Measurements from ENCODE around the gene RAPGEF4. TPM values are rescaled to one million over a fixed set of nuclear protein-coding genes. Genes with fewer than 3 reads are reported as not detected.
A peak's percentile ranks its signal among the peaks of the same experiment; 100 is the strongest.

The RAPGEF4 gene
- polyA plus RNA-seq, 4 donors, result 5.8 to 13.0 (median 9.6) TPM

- no peak for DNase-seq (ENCODE audit: low read depth in 4 of 4, low spot score in 3 of 4)
These were observed 316.0 kb downstream of the RAPGEF4 start for GRCh38 chr2:173051463-173052215.

GRCh38 chr2:173053043-173053699, 317.5 kb downstream of the RAPGEF4 start:
- DNase-seq (ENCODE audit: low read depth in 4 of 4, low spot score in 3 of 4), result no peak

- DNase-seq (ENCODE audit: low read depth in 4 of 4, low spot score in 3 of 4), result no peak
These were observed 318.8 kb downstream of the RAPGEF4 start for GRCh38 chr2:173054466-173054865.

- DNase-seq (ENCODE audit: low read depth in 4 of 4, low spot score in 3 of 4), result no peak
These were observed 321.2 kb downstream of the RAPGEF4 start for GRCh38 chr2:173056705-173057364.

GRCh38 chr2:173058097-173058496, 322.5 kb downstream of the RAPGEF4 start:
- DNase-seq (ENCODE audit: low read depth in 4 of 4, low spot score in 3 of 4), result no peak

GRCh38 chr2:173058673-173059072, 323.0 kb downstream of the RAPGEF4 start:
- no peak for DNase-seq (ENCODE audit: low read depth in 4 of 4, low spot score in 3 of 4)

- no peak for DNase-seq (ENCODE audit: low read depth in 4 of 4, low spot score in 3 of 4)
These were observed 323.6 kb downstream of the RAPGEF4 start for GRCh38 chr2:173059292-173059691.

GRCh38 chr2:173059971-173060461, 324.4 kb downstream of the RAPGEF4 start:
- no peak for DNase-seq (ENCODE audit: low read depth in 4 of 4, low spot score in 3 of 4)

GRCh38 chr2:173062801-173063200, 327.2 kb downstream of the RAPGEF4 start:
- DNase-seq (ENCODE audit: low read depth in 4 of 4, low spot score in 3 of 4), result no peak

- no peak for DNase-seq (ENCODE audit: low read depth in 4 of 4, low spot score in 3 of 4)
These were observed 328.6 kb downstream of the RAPGEF4 start for GRCh38 chr2:173064151-173064805.

GRCh38 chr2:173066887-173067676, 331.4 kb downstream of the RAPGEF4 start:
- no peak for DNase-seq (ENCODE audit: low read depth in 4 of 4, low spot score in 3 of 4)

- DNase-seq (ENCODE audit: low read depth in 4 of 4, low spot score in 3 of 4), result peak in 1 of 4 donors; percentile 17
These were observed 339.6 kb downstream of the RAPGEF4 start for GRCh38 chr2:173075056-173075780.

- DNase-seq (ENCODE audit: low read depth in 4 of 4, low spot score in 3 of 4), result peak; percentile 34 to 58 (median 48)
These were observed 340.3 kb downstream of the RAPGEF4 start, which contains the start of gene MAP3K20 for GRCh38 chr2:173075781-173076580. Gene MAP3K20, plus strand, starts transcription at chr2:173075846. Its CDS starts 15,186 bp downstream, at chr2:173091032.

- peak in 3 of 4 donors; percentile 33 to 47 (median 37) for DNase-seq (ENCODE audit: low read depth in 4 of 4, low spot score in 3 of 4)
These were observed 341.1 kb downstream of the RAPGEF4 start for GRCh38 chr2:173076581-173077345.

- no peak for DNase-seq (ENCODE audit: low read depth in 4 of 4, low spot score in 3 of 4)
These were observed 342.0 kb downstream of the RAPGEF4 start for GRCh38 chr2:173077506-173078177.

- DNase-seq (ENCODE audit: low read depth in 4 of 4, low spot score in 3 of 4), result no peak
These were observed 343.5 kb downstream of the RAPGEF4 start for GRCh38 chr2:173079141-173079540.
